GM18526 (cell line): ENCODE measurements around the gene MAPK8IP3.

Experiments
- POLR2A ChIP-seq: IDR thresholded peaks from 3 replicates; pipeline ENCODE4 v1.6.1; 2011; ENCODE audit not compliant: insufficient read length; ENCODE audit errors: extremely low read depth

Gene MAPK8IP3

GRCh38 chr16:1670866-1671265, 35.1 kb upstream of the MAPK8IP3 start:
- no peak for TF ChIP-seq POLR2A

- no peak for TF ChIP-seq POLR2A
These were observed 32.4 kb upstream of the MAPK8IP3 start for GRCh38 chr16:1673424-1674151.

- TF ChIP-seq POLR2A = no peak
These were observed 31.7 kb upstream of the MAPK8IP3 start for GRCh38 chr16:1674306-1674705.

GRCh38 chr16:1674751-1675664, 31.0 kb upstream of the MAPK8IP3 start:
- TF ChIP-seq POLR2A = no peak

GRCh38 chr16:1676661-1677060, 29.3 kb upstream of the MAPK8IP3 start:
- no peak for TF ChIP-seq POLR2A

- no peak for TF ChIP-seq POLR2A
These were observed 28.7 kb upstream of the MAPK8IP3 start for GRCh38 chr16:1677339-1677738.

- TF ChIP-seq POLR2A = peak; percentile 71
These were observed 28.0 kb upstream of the MAPK8IP3 start, which contains the start of gene JPT2 for GRCh38 chr16:1677942-1678499. TSS of gene JPT2 (plus strand) at chr16:1678279. CDS start at chr16:1678313, 34 bp downstream.

- TF ChIP-seq POLR2A = no peak
These were observed 27.4 kb upstream of the MAPK8IP3 start for GRCh38 chr16:1678500-1679098.

GRCh38 chr16:1680361-1680760, 25.6 kb upstream of the MAPK8IP3 start:
- TF ChIP-seq POLR2A = no peak

- no peak for TF ChIP-seq POLR2A
These were observed 25.0 kb upstream of the MAPK8IP3 start for GRCh38 chr16:1681032-1681431.

GRCh38 chr16:1687427-1688316, 18.3 kb upstream of the MAPK8IP3 start:
- no peak for TF ChIP-seq POLR2A

- TF ChIP-seq POLR2A = no peak
These were observed 17.0 kb upstream of the MAPK8IP3 start for GRCh38 chr16:1688807-1689560.

- no peak for TF ChIP-seq POLR2A
These were observed 16.1 kb upstream of the MAPK8IP3 start for GRCh38 chr16:1689853-1690252.

GRCh38 chr16:1690810-1691209, 15.2 kb upstream of the MAPK8IP3 start:
- no peak for TF ChIP-seq POLR2A
